ENCODE data around the gene DDX39A.

GRCh38 chr19:14402332-14403144 is 16.6 kb downstream of the DDX39A start:
- no peak for TF ChIP-seq CTCF (IDR thresholded peaks at IDR 0.05)
- no peak for TF ChIP-seq POLR2A (IDR thresholded peaks at IDR 0.05)
